ENCODE measurements around the gene COMP. TPM values are rescaled to one million over a fixed set of nuclear protein-coding genes. Genes with fewer than 3 reads are reported as not detected.

COMP gene
- total RNA-seq, 1 experiment from 2014 or later: 0.13 TPM

- TF ChIP-seq, protein P1, sequence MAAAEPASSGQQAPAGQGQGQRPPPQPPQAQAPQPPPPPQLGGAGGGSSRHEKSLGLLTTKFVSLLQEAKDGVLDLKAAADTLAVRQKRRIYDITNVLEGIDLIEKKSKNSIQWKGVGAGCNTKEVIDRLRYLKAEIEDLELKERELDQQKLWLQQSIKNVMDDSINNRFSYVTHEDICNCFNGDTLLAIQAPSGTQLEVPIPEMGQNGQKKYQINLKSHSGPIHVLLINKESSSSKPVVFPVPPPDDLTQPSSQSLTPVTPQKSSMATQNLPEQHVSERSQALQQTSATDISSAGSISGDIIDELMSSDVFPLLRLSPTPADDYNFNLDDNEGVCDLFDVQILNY (CRISPR knock-in tag; IDR thresholded peaks at IDR 0.05): peak; percentile 79
- TF ChIP-seq JUN (CRISPR knock-in tag; IDR thresholded peaks at IDR 0.05) (peak; percentile 88), KAT7 (CRISPR knock-in tag; IDR thresholded peaks at IDR 0.05; ENCODE audit: borderline replicate concordance) (peak; percentile 86; the same call in 1 of the 2 replicates), TP53 (CRISPR knock-in tag; IDR thresholded peaks at IDR 0.05) (peak; percentile 79), FOXK1 (CRISPR knock-in tag; IDR thresholded peaks at IDR 0.05) (peak; percentile 42; the same call in 1 of the 2 replicates), ETV6 (CRISPR knock-in tag; IDR thresholded peaks at IDR 0.05) (peak; percentile 48; the same call in 1 of the 2 replicates), ZNF423 (CRISPR knock-in tag; IDR thresholded peaks at IDR 0.05) (no peak)
- TF ChIP-seq, protein P2, sequence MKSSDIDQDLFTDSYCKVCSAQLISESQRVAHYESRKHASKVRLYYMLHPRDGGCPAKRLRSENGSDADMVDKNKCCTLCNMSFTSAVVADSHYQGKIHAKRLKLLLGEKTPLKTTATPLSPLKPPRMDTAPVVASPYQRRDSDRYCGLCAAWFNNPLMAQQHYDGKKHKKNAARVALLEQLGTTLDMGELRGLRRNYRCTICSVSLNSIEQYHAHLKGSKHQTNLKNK (CRISPR knock-in tag; IDR thresholded peaks at IDR 0.05): 0 out of 2 replicates have a peak, but pooled peaks have one; percentile 13
These were observed 40.6 kb upstream of the COMP start, which contains the start of gene UPF1 (continued) for GRCh38 chr19:18831524-18832305.

DNA sequence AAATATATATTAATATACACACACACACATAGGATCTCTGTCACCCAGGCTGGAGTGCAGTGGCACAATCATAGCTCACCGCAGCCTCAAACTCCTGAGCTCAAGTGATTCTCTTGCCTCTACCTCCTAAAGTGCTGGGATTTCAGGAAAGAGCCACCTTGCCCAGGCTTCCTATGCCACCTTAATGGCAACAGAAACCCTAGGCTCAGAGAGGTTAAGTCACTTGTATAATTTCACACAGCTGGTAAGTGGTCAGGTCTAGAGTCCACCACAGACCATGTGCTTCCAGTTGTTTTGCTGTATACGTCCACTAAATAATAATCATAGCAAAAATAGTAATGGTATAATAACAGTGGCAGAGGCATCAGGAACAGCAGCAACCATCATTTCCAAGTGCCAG is 39.4 kb upstream of the COMP start:
- ChIA-PET POLR2A (no interaction called here), CTCF (interaction anchor here (1.2 kb wide), 1 partner anchor 16 kb away, joined by 3 read pairs; no protein-coding TSS in a partner anchor)
- no peak overlapping the region for H3K27ac Mint-ChIP-seq
- DNase-seq (ENCODE audit: low spot score): no peak
- peaks cover 13% of the 10 kb centered on the region for H3K9me3 Mint-ChIP-seq
- peaks cover 10% of the 10 kb centered on the region for H3K36me3 Mint-ChIP-seq
- H3K27me3 Mint-ChIP-seq (ENCODE audit: low read depth): peaks cover 41% of the 10 kb centered on the region
- TF ChIP-seq CDX4 (CRISPR knock-in tag; IDR thresholded peaks at IDR 0.05; ENCODE audit: borderline replicate concordance) (no peak), USF1 (CRISPR knock-in tag; IDR thresholded peaks at IDR 0.05) (no peak), FOXK1 (CRISPR knock-in tag; IDR thresholded peaks at IDR 0.05) (no peak), TP53 (CRISPR knock-in tag; IDR thresholded peaks at IDR 0.05) (no peak)
- TF ChIP-seq, protein P3, sequence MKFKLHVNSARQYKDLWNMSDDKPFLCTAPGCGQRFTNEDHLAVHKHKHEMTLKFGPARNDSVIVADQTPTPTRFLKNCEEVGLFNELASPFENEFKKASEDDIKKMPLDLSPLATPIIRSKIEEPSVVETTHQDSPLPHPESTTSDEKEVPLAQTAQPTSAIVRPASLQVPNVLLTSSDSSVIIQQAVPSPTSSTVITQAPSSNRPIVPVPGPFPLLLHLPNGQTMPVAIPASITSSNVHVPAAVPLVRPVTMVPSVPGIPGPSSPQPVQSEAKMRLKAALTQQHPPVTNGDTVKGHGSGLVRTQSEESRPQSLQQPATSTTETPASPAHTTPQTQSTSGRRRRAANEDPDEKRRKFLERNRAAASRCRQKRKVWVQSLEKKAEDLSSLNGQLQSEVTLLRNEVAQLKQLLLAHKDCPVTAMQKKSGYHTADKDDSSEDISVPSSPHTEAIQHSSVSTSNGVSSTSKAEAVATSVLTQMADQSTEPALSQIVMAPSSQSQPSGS (CRISPR knock-in tag; IDR thresholded peaks at IDR 0.05; ENCODE audit: borderline replicate concordance, low read depth): no peak
- TF ChIP-seq, protein P4, sequence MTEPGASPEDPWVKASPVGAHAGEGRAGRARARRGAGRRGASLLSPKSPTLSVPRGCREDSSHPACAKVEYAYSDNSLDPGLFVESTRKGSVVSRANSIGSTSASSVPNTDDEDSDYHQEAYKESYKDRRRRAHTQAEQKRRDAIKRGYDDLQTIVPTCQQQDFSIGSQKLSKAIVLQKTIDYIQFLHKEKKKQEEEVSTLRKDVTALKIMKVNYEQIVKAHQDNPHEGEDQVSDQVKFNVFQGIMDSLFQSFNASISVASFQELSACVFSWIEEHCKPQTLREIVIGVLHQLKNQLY (CRISPR knock-in tag; IDR thresholded peaks at IDR 0.05): no peak
- H3K4me3 Mint-ChIP-seq: no peak overlapping the region
- no peak for ATAC-seq
- H3K4me1 Mint-ChIP-seq: peaks cover 22% of the 10 kb centered on the region

DNA sequence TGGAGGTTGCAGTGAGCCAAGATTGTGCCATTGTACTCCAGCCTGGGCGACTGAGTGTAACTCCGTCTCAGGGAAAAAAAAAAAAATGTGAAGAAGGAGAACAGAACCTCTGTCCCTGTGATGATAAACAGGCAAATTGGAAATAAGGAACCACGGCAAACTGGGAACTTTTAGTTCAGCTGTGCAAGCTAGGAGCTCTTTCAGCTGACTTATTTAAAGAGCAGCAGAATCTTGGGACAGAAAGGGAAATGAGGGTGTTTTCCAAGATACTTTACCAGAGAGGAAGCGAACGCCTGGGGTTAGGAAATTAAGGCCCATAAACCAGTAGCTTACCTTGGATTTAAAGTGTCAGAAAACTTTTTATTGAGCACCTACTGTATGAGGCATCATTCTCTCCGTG is 37.7 kb upstream of the COMP start:
- Mint-ChIP-seq H3K36me3 (no peaks in the 10 kb centered on the region; the same call in 1 of the 2 replicates), H3K27ac (no peak overlapping the region), H3K4me3 (no peak overlapping the region), H3K9me3 (peaks cover 13% of the 10 kb centered on the region), H3K4me1 (peaks cover 9% of the 10 kb centered on the region), H3K27me3 (ENCODE audit: low read depth) (peaks cover 53% of the 10 kb centered on the region)
- no peak for ATAC-seq
- POLR2A ChIA-PET: no interaction called here
- no peak for TF ChIP-seq NFYB (CRISPR knock-in tag; conservative IDR thresholded peaks at IDR 0.05; ENCODE audit: low read depth)
- TF ChIP-seq, protein P5, sequence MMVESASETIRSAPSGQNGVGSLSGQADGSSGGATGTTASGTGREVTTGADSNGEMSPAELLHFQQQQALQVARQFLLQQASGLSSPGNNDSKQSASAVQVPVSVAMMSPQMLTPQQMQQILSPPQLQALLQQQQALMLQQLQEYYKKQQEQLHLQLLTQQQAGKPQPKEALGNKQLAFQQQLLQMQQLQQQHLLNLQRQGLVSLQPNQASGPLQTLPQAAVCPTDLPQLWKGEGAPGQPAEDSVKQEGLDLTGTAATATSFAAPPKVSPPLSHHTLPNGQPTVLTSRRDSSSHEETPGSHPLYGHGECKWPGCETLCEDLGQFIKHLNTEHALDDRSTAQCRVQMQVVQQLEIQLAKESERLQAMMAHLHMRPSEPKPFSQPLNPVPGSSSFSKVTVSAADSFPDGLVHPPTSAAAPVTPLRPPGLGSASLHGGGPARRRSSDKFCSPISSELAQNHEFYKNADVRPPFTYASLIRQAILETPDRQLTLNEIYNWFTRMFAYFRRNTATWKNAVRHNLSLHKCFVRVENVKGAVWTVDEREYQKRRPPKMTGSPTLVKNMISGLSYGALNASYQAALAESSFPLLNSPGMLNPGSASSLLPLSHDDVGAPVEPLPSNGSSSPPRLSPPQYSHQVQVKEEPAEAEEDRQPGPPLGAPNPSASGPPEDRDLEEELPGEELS (CRISPR knock-in tag; IDR thresholded peaks at IDR 0.05): no peak
- TF ChIP-seq JUN (CRISPR knock-in tag; IDR thresholded peaks at IDR 0.05): no peak
- CTCF ChIA-PET: interaction anchor here (0.9 kb wide), 1 partner anchor 57 kb away, joined by 3 read pairs; no protein-coding TSS in a partner anchor
- DNase-seq (ENCODE audit: low spot score): no peak

Data from WTC11 (cell line).